NCI-H460 (cell line): ENCODE data around the gene GRAMD4. TPM values are rescaled to one million over a fixed set of nuclear protein-coding genes. Genes with fewer than 3 reads are reported as not detected.
A peak's percentile ranks its signal among the peaks of the same experiment; 100 is the strongest.
"Not testable (repeated sequence)": the region's sequence is repeated elsewhere in the genome, so short reads cannot be mapped to it uniquely, and the experiment has no call there.

Source experiments
- DNase-seq: peaks from one replicate; pipeline ENCODE4 v3.0.0-alpha.2; 2016; ENCODE audit warnings: low read depth; ENCODE audit errors: extremely low read depth
- total RNA-seq: library from RNA; depleted of rRNA; stranded (reverse); fragments of >200 nt; shearing (Covaris generic); gene quantifications from 2 replicates; pipeline ENCODE4 v1.2.3, GENCODE V29; 2014

Gene GRAMD4
- total RNA-seq, 1 experiment from 2014 or later: 4.8 TPM

DNA sequence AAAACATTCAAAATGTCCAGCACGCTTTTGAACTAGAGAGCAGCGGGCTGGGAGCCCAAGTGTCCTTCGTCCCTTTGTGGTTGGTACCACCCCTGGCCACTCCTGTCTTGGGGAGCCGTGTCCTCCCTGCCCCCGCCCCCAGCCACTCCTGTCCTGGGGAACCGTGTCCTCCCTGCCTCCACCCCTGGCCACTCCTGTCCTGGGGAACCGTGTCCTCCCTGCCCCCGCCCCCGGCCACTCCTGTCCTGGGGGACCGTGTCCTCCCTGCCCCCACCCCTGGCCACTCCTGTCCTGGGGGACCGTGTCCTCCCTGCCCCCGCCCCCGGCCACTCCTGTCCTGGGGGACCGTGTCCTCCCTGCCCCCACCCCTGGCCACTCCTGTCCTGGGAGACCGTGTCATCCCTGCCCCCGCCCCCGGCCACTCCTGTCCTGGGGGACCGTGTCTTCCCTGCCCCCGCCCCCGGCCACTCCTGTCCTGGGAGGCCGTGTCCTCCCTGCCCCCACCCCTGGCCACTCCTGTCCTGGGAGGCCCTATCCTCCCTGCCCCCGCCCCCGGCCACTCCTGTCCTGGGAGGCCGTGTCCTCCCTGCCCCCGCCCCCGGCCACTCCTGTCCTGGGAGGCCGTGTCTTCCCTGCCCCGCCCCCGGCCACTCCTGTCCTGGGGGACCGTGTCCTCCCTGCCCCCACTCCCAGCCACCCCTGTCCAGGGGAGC is 14.9 kb downstream of the GRAMD4 start:
- DNase-seq: not testable (repeated sequence)

- no peak for DNase-seq
Measured at GRCh38 chr22:46635756-46636155, 15.6 kb downstream of the GRAMD4 start.

DNA sequence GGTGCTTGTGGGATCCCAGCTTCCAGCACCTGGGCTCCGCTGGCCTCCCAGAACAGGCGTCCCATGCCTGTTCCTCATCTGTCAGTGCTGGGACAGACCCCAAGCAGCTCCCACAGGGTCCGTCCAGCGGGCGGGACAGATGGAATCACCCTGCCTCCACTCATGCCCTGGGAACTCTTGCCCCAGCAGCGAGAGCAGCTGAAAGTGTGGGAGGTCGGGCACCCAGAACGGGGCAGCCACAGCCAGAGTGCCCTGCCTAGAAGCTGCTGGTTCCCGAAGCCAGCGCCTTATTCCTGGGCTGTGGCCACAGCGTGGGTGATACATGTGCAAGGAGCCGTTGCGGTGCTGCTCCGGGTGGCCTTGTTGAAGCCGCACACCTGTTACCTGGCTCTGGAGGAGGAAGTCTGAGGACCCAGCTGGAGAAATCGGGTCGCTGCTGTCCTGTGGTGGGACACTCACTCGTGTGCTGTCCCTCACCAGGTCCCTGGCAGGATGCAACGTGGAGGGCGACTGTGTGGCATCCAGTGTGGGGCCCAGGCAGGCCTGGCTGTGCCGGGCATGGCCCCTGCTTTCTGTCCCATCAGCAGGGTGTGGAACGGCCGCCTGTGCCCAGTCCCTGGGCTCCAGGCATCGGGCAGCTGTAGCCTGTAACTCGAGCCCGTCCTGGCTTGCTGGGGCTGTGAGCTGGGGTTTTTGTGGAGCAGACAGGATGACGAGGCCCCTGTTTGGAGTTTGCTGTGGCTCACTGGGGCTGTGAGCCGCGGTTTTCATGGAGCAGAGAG is 16.2 kb downstream of the GRAMD4 start:
- no peak for DNase-seq

DNA sequence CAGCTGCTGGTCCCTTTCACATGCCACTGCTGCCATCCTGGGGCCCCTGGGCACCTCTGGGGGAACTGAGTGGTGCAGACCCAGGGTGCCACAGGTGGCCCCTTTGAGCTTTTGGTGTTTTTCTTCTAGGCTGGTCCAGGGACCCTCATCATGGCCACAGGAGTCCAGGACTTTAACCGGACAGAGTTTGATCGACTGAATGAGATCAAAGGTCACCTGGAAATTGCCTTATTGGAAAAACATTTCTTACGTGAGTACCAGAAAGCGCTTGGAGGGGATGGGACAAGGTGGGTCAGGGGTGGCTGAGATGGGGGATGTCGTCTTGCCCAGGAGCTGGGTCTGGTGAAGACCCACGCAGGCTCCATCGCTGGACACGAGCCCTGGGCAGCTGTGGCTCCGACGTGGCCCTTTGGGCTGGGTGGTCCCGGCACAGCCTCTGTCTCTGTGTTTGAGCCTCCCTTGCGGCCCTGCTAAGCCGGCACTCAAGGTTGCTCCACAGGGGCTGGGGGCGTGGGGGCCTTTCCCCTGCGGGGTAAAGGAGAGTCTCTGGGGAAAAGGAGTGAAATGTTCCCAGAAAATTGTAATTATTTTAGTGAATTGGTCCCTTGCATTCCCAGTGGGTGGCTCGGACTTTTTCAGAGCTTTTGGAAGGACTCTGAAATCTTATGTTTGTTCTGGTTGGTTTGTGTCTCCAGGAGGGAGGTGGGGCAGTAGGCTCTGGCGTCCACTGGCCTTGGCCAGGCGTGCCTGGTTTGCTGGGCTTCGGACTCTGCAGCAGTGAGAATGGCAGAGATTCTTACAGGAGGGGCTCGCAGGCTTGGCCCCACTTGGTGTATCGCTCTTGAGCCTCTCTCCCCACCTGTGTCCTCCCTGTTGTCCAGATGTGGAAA is 17.8 kb downstream of the GRAMD4 start:
- no peak for DNase-seq

DNA sequence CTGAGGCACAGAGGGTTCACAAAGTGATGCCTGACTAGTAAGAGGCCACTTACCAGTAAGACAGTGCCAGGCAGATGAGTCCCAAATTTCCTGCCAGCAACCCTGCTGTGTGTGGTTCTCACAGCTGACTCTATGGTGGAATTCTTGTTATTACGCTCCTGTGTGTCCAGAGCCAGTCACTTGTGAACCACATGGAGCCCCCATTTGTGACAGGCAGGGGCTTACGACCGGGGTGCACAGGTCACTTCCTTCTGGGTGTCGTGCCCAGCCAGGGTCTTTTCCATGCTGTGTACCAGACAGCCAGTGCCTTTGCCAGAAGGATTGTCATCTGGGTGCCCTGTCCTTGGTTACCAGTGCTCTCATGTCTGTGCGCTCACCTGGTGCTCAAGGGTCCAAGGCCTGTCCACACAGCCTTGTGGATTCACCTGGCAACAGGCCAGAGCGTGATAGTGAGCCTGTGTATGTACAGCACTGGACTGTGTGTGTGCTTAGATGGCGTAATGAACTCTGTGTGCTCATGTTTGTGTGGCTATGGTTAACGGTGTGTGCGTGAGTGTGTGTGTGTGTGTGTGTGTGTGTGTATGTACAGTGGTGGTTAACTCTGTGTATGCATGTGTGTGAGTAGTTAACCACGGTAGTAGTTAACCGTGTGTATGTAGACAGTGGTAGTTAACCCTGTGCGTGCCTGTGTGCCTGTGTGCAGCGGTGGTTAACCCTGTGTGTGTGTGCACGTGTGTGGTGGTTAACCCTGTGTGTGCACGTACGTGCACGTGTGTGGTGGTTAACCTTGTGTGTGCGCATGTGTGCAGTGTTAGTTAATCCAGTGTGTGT is 18.6 kb downstream of the GRAMD4 start:
- no peak for DNase-seq

DNA sequence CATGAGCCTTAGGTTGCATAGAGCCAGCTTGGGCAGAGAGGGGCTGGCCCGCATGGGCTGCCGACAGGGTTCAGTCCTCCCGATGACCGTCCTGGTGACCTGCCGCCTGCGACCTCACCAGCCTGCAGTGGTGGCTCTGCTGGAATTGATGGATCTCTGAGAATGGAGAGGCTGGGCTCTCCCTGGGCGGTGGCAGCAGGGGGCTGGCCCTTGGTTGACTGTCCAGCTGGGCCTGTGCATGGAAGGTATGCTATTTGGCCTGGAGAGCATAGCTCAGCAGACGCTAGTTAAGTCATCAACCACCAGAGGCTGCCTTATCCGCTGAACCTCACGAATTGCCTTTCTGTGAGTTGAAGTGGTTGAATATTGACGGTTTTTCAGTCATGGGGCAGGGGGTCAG is 19.7 kb downstream of the GRAMD4 start:
- no peak for DNase-seq

DNA sequence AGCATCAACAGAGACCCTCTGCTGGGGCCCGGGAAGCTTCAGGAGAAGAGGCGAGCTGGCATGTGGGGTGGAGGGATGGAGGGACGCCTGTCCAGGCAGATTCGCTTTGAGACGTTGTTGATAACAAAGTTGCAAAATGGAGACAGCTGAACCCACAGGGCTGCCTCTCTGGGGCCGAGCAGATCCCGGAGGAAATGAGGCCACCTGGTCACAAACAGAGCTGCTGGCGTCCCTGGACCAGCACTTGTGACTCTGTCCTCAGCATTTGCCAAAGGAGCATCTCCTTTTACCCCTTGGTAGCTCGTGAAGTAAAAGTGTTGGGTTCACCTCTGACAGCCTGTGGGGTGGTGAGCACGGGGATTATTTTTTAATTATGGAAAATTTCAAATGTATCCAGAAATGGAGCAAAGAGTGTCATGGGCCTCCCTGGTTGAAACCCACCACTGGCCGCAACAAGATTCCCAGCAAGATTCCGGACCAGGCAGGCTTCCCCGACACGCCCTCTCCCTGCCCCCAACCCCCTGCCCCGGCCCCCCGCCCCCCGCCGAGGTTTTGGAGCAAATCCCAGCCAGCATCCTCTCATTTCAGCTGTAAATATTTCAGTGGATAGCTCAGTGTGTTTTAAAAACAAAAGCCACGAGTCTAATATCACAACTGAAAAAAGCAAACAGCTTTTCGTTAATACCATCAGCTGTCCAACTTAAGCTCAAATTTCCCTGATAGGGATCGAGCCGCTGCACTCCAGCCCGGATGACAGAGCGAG is 20.3 kb downstream of the GRAMD4 start:
- no peak for DNase-seq

DNA sequence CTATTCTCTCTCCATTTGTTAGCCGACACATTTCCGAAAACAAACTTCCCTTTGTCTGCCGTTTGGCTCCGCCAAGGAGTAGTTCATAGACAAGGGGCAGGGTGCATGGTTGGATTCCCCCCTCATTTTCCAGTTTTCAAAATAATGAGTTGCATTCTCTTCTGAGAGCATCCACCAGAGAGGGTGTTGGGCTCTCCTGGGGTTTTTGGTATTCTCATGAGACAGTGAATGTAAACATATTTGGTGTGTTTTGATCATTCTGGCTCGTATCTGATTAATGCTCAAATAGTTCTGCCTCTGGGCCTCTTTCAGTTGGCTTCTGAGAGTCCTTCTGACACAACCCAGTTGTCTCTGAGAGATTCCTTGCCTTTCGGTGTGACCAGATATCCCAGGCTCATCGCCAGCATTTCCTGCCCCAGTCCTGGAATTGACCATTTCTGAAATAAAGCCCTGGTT is 21.7 kb downstream of the GRAMD4 start:
- no peak for DNase-seq

DNA sequence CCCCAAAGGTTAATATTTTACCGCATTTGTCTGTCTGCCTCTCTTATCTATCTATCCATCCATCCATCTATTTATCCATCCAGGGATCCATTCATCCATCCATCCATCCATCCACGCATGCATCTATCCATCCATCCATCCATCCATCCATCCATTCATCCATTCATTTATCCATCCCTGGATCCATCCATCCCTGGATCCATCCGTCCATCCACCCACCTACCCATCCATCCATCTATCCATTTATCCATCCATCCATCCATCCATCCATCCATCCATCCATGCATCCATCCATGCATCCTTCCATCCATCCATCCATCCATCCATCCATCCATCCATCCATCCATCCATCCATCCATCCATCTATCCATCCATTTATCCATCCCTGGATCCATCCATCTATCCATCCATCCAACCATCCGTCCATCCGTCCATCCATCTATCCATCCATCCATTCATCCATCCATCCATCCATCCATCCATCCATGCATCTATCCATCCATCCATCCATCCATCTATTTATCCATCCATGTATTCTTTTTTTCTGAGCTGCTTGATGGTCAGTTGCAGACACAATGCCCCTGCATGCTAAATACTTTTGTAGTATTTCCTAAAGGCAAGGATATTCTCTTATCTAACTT is 22.8 kb downstream of the GRAMD4 start:
- DNase-seq: not testable (repeated sequence)

DNA sequence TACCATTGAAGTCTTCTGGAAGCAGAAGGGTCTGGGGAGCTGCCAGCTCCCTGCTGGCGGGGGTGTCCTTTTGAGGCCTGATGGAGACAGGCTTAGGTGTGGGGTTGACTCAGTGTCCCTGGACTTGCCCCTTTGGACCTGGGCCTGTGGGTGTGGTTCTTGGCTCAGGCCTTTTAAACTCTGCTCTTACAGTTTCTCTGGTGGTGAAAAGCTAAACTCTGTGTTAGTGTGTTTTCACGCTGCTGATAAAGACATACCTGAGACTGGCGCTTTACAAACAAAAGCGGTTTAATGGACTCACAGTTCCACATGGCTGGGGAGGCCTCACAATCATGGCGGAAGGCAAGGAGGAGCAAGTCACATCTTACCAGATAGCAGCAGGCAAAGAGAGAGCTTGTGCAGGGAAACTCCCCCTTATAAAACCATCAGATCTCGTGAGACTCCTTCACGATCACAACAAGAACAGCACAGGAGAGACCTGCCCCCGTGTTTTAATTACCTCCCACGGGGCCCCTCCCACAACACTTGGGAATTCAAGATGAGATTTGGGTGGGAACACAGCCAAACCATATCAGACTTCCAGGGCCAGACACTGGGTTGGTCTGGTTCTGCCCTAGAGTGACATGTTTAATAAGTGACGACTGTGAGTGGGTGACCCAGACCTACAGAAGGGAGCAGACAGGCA is 26.5 kb downstream of the GRAMD4 start:
- DNase-seq: no peak

DNA sequence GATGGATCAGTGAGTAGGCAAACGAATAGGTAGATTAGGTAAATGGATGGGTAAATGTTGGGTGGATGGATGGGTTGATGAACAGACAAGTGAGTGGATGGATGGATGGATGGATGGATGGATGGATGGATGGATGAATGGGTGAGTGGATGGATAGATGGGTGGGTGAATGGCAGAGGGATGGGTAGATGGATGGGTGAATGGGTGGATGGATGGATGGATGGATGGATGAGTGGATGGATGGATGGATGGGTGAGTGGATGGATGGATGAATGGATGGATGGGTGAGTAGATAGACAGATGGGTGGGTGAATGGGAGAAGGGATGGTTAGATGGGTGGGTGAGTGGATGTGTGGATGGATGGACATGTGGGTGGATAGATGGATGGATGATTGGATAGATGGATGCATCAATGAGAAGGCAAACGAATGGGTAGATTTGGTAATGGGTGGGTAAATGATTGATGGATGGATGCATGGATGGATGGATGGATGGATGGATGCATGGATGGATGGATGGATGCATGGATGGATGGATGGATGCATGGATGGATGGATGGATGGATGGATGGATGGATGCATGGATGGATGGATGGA is 28.1 kb downstream of the GRAMD4 start:
- DNase-seq: not testable (repeated sequence)

- peak; percentile 9 for DNase-seq
Measured at GRCh38 chr22:46649141-46650077, 29.2 kb downstream of the GRAMD4 start.

GRCh38 chr22:46650078-46650810 is 30.1 kb downstream of the GRAMD4 start:
- DNase-seq: no peak

DNA sequence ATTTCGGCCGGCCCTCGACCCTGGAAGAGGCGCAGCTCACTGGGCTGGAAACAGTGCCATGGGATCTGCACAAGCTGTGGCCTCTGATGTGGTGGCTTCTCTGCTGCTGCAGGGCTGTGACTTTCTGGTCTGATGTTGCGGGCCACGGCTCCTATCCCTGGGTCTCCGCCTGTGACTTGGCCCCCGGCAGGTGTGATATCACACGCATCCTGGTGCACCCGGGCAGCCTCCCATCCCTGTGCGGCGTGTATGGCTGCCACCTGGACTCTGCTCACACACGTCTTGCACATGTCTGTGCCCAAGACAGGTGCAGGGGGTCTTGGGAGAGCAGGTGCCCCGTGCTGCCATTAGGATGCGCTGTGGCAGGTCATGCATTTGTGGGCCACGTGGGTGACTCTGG is 31.1 kb downstream of the GRAMD4 start:
- DNase-seq: no peak

DNA sequence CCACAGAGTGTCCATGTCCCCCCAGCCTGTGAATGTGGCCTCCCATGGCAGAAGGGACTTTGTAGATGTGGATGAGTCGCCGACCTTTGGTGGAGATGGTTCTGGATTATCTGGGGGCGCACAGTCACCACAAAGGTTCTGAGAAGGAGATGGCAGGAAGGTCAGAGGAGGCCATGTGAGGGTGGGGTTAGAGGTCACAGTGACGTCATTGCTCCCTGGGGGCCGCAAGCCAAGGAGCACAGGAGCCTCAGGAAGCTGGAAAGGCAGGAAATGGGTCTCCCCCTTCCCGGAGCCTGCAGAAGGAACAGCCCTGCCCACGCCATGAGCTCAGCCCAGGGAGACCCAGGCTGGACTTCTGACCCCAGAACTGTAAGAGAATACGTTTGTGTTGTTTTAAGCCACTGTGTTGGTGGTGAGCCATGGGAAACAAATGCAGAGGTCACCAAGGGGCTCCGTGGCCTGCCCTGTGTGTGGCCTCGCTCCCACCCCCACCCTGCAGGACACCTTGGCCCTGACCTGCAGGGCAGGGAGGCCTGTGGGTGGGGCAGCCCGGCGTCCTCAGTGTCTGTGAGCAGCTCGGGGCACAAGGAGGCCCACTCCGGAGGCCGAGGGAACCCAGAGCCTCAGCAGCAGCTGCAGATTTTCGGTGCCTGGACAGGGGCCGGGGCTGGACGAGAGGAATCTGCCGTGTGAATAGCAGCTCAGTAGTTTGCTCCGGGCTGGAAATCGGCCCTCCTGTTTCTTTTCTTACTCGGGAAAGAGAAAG is 32.1 kb downstream of the GRAMD4 start:
- no peak for DNase-seq
